HG03103 (cell line): Measurements from ENCODE around the gene CACNA1C.

Source experiments
- ATAC-seq: cut with Tn5 transposase; IDR thresholded peaks from one replicate; pipeline ENCODE4 v1.9.1; 2021; ENCODE audit warnings: low read depth; ENCODE audit not compliant: unreplicated experiment

CACNA1C gene

GRCh38 chr12:2288001-2288400, 235.2 kb downstream of the CACNA1C start:
- ATAC-seq, result no peak

GRCh38 chr12:2288471-2288870, 235.7 kb downstream of the CACNA1C start:
- no peak for ATAC-seq

- no peak for ATAC-seq
These were observed 236.1 kb downstream of the CACNA1C start for GRCh38 chr12:2288875-2289274.

GRCh38 chr12:2289525-2289924, 236.7 kb downstream of the CACNA1C start:
- ATAC-seq, result no peak

- ATAC-seq, result no peak
These were observed 237.3 kb downstream of the CACNA1C start for GRCh38 chr12:2290091-2290490.

GRCh38 chr12:2290516-2291065, 237.8 kb downstream of the CACNA1C start:
- no peak for ATAC-seq

- ATAC-seq, result no peak
These were observed 238.5 kb downstream of the CACNA1C start for GRCh38 chr12:2291182-2291832.

- no peak for ATAC-seq
These were observed 239.2 kb downstream of the CACNA1C start for GRCh38 chr12:2291947-2292346.

- no peak for ATAC-seq
These were observed 239.8 kb downstream of the CACNA1C start for GRCh38 chr12:2292560-2292959.

- no peak for ATAC-seq
These were observed 242.1 kb downstream of the CACNA1C start for GRCh38 chr12:2294651-2295475.

- no peak for ATAC-seq
These were observed 243.2 kb downstream of the CACNA1C start for GRCh38 chr12:2295941-2296461.

- no peak for ATAC-seq
These were observed 244.2 kb downstream of the CACNA1C start for GRCh38 chr12:2297004-2297403.

- ATAC-seq, result no peak
These were observed 244.9 kb downstream of the CACNA1C start for GRCh38 chr12:2297658-2298057.

- ATAC-seq, result no peak
These were observed 245.9 kb downstream of the CACNA1C start for GRCh38 chr12:2298556-2299200.

- ATAC-seq, result no peak
These were observed 246.4 kb downstream of the CACNA1C start for GRCh38 chr12:2299206-2299605.

GRCh38 chr12:2300168-2300567, 247.4 kb downstream of the CACNA1C start:
- ATAC-seq, result no peak

- ATAC-seq, result no peak
These were observed 248.1 kb downstream of the CACNA1C start for GRCh38 chr12:2300886-2301285.

- no peak for ATAC-seq
These were observed 249.0 kb downstream of the CACNA1C start for GRCh38 chr12:2301531-2302461.

GRCh38 chr12:2302711-2303580, 250.2 kb downstream of the CACNA1C start:
- no peak for ATAC-seq
